SK-N-SH (cell line): Measurements from ENCODE around the gene ASXL2. TPM values are rescaled to one million over a fixed set of nuclear protein-coding genes. Genes with fewer than 3 reads are reported as not detected.

ENCODE experiments used
- CTCF ChIA-PET: fragments of 300-600, 350-600 bp; formaldehyde crosslinking; extraction: SDS; loops from one replicate; lab custom pipeline; 2021; lab: Yijun Ruan, JAX
- POLR2A ChIA-PET: fragments of 350-600 bp; sonication (Branson Sonifier 250); formaldehyde crosslinking; extraction: SDS; loops from one replicate; lab custom pipeline; 2020; ENCODE audit warnings: antibody characterized with exemption, inconsistent platforms; lab: Yijun Ruan, JAX
- DNase-seq: peaks from one replicate; pipeline ENCODE4 v3.0.0; 2012
- H2AFZ ChIP-seq: fragments of 200-600 bp; sonication (generic); 2 replicates; pipeline ENCODE4 v1.8.1; 2016; ENCODE audit warnings: antibody characterized with exemption, mild to moderate bottlenecking, low read depth
- H3F3A ChIP-seq: fragments of 200-600 bp; sonication (generic); replicated peaks from 2 replicates; pipeline ENCODE3; 2016; ENCODE audit warnings: antibody characterized with exemption, mild to moderate bottlenecking; ENCODE audit not compliant: insufficient read depth
- H3K27ac ChIP-seq, 2 experiments: fragments of 200-500 bp in 1 of 2; fragments of 200-600 bp in 1 of 2; sonication (Bioruptor generic) in 1 of 2; sonication (generic), shearing (Covaris generic) in 1 of 2; 2 replicates each; pipeline versions ENCODE4 v1.5.1 to v1.6.1; 2014 to 2016; ENCODE audit warnings: low read depth in 2 of 2, inconsistent platforms in 1 of 2, low read length in 1 of 2, mild to moderate bottlenecking in 1 of 2, mixed read lengths in 1 of 2
- H3K27me3 ChIP-seq: fragments of 200-600 bp; sonication (generic), shearing (Covaris generic); 2 replicates; pipeline ENCODE4 v1.6.1; 2016; ENCODE audit warnings: mixed run types; ENCODE audit not compliant: insufficient read depth
- H3K36me3 ChIP-seq, 2 experiments: fragments of 200-500 bp in 1 of 2; fragments of 200-600 bp in 1 of 2; sonication (Bioruptor generic) in 1 of 2; sonication (generic) in 1 of 2; replicated peaks in 1 of 2; 2 replicates each; pipeline versions ENCODE3 to v1.5.1; 2014 to 2016; ENCODE audit warnings: low read length in 1 of 2, mild to moderate bottlenecking in 1 of 2; ENCODE audit not compliant: insufficient read depth in 2 of 2, control insufficient read depth in 1 of 2
- H3K4me1 ChIP-seq, 2 experiments: fragments of 200-500 bp in 1 of 2; fragments of 200-600 bp in 1 of 2; sonication (Bioruptor generic) in 1 of 2; sonication (generic), shearing (Covaris generic) in 1 of 2; 2 replicates each; pipeline versions ENCODE4 v1.5.1 to v1.6.1; 2014 to 2016; ENCODE audit warnings: low read depth in 1 of 2, low read length in 1 of 2, mixed run types in 1 of 2; ENCODE audit not compliant: insufficient read depth in 2 of 2, control insufficient read depth in 1 of 2
- H3K4me2 ChIP-seq: fragments of 200-600 bp; sonication (generic), shearing (Covaris generic); 2 replicates; pipeline ENCODE4 v1.6.1; 2017; ENCODE audit warnings: mixed run types
- H3K4me3 ChIP-seq, 2 experiments: fragments of 200-500 bp in 1 of 2; fragments of 200-600 bp in 1 of 2; sonication (Bioruptor generic) in 1 of 2; sonication (generic), shearing (Covaris generic) in 1 of 2; 2 replicates each; pipeline versions ENCODE4 v1.5.1 to v1.8.1; 2014 to 2016; ENCODE audit warnings: low read depth in 2 of 2, inconsistent platforms in 1 of 2, low read length in 1 of 2, mild to moderate bottlenecking in 1 of 2, mixed read lengths in 1 of 2, moderate library complexity in 1 of 2
- H3K79me2 ChIP-seq: fragments of 200-600 bp; sonication (generic); 2 replicates; pipeline ENCODE4 v1.8.1; 2017; ENCODE audit warnings: mild to moderate bottlenecking; ENCODE audit not compliant: insufficient read depth
- H3K9ac ChIP-seq: fragments of 200-600 bp; sonication (generic); 2 replicates; pipeline ENCODE4 v1.6.1; 2017; ENCODE audit warnings: mixed run types
- H3K9me2 ChIP-seq: fragments of 200-600 bp; sonication (generic); 2 replicates; pipeline ENCODE4 v1.6.1; 2017; ENCODE audit warnings: mixed run types
- H3K9me3 ChIP-seq: fragments of 200-600 bp; sonication (generic); 2 replicates; pipeline ENCODE4 v1.6.1; 2017; ENCODE audit warnings: mixed run types, mild to moderate bottlenecking, moderate library complexity
- H4K20me1 ChIP-seq: fragments of 200-600 bp; sonication (generic); 2 replicates; pipeline ENCODE4 v1.6.1; 2017; ENCODE audit warnings: mild to moderate bottlenecking, mixed run types; ENCODE audit not compliant: insufficient read depth
- ELF1 ChIP-seq: IDR thresholded peaks from 2 replicates; pipeline ENCODE4 v1.4.0; 2012
- FOSL2 ChIP-seq: IDR thresholded peaks from 2 replicates; pipeline ENCODE4 v1.4.0; 2012; ENCODE audit warnings: low read depth, mild to moderate bottlenecking, moderate library complexity, borderline replicate concordance
- GABPA ChIP-seq: IDR thresholded peaks from 2 replicates; pipeline ENCODE4 v1.4.0; 2012; ENCODE audit warnings: low read depth, mild to moderate bottlenecking
- JUND ChIP-seq: IDR thresholded peaks from 2 replicates; pipeline ENCODE4 v1.4.0; 2012
- MXI1 ChIP-seq: IDR thresholded peaks from 2 replicates; pipeline ENCODE4 v1.6.1; 2012; ENCODE audit warnings: mild to moderate bottlenecking, low read depth, low read length, improper control_type of control experiment
- RCOR1 ChIP-seq: fragments of 150-350 bp; IDR thresholded peaks from 2 replicates; pipeline ENCODE4 v1.6.1; 2017; ENCODE audit warnings: antibody characterized with exemption, low read length
- RFX5 ChIP-seq: IDR thresholded peaks from 2 replicates; pipeline ENCODE4 v1.6.1; 2012; ENCODE audit warnings: mild to moderate bottlenecking, improper control_type of control experiment, low read length
- RXRA ChIP-seq: IDR thresholded peaks from 2 replicates; pipeline ENCODE4 v1.4.0; 2012; ENCODE audit warnings: low read depth, mild to moderate bottlenecking, borderline replicate concordance
- SIN3A ChIP-seq: IDR thresholded peaks from 2 replicates; pipeline ENCODE4 v1.6.1; 2012; ENCODE audit warnings: low read depth, mild to moderate bottlenecking, low read length, moderate library complexity, borderline replicate concordance
- SMC3 ChIP-seq: IDR thresholded peaks from 2 replicates; pipeline ENCODE4 v1.6.1; 2012; ENCODE audit warnings: low read depth, low read length, improper control_type of control experiment
- TEAD4 ChIP-seq: IDR thresholded peaks from 2 replicates; pipeline ENCODE4 v1.4.0; 2012; ENCODE audit warnings: mild to moderate bottlenecking, borderline replicate concordance; ENCODE audit not compliant: insufficient read depth
- YY1 ChIP-seq: IDR thresholded peaks from 2 replicates; pipeline ENCODE4 v1.4.0; 2012; ENCODE audit warnings: low read depth, mild to moderate bottlenecking
- WGBS: methylation state at CpG from one replicate; pipeline ENCODE4 v1.1.6; 2017; ENCODE audit warnings: low lambda C conversion rate; 5-methylcytosine and 5-hydroxymethylcytosine counted together
- polyA plus RNA-seq, 3 experiments: library from polyadenylated mRNA; depleted of rRNA; stranded (reverse); fragments of >200 nt; gene quantifications; 2 replicates each; pipeline ENCODE4 v1.2.3, GENCODE V29; 2012
- TF ChIP-seq, protein P1 (sequence below): IDR thresholded peaks from 2 replicates; pipeline ENCODE4; 2012
- TF ChIP-seq, protein P2 (sequence below): IDR thresholded peaks from 2 replicates; pipeline ENCODE4 v1.4.0; 2012; ENCODE audit warnings: low read depth
- TF ChIP-seq, protein P3 (sequence below): fragments of 150-350 bp; IDR thresholded peaks from 2 replicates; pipeline ENCODE4 v1.6.1; 2017; ENCODE audit warnings: antibody characterized with exemption, low read length, low read depth, borderline replicate concordance

Gene ASXL2
- polyA plus RNA-seq, 1 of the 3 experiments (the other 2 are of a cell fraction): 4.8 TPM

DNA sequence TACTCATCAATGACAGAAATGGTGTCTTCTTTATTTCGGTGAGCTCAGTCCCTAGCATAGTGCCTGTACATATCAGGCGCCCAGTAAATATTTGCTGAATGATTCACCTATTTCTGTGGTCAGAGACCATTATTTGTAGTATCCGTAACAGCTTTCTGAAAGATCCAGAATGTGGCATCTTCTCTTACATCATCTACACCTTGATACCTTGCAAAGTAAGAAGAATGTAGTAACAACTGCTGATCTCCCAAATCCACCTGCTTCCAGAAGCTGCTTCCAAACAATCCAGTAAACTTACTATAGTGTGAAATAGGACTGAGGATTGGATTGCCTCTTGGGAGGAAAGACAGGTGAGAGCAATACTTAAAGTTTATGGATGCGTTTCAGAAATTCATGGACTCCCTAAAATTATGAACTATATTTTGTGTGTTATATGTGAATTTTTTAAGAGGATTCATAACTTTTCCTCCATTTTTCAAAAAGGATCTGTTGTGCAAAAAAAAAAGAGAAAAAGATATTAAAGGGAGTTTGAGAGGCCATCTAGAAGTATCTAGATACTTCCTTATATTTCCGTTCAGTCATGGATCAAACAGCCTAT, 945 bp upstream of the ASXL2 start:
- Histone ChIP-seq H3K27ac (peak overlapping the region; percentile 89 to 90), H3K36me3 (no peaks in the 10 kb centered on the region), H3K9ac (peak overlapping the region; percentile 61; the same call in 1 of the 2 replicates), H3K4me3 (peak overlapping the region; percentile 45 to 96), H3K27me3 (no peaks in the 10 kb centered on the region), H3K4me1 (peaks cover 8 to 16% of the 10 kb centered on the region in 2 experiments; a peak in 3 of 4 replicates), H3K9me3 (no peaks in the 10 kb centered on the region), H2AFZ (peak overlapping the region; percentile 86), H4K20me1 (peaks cover 18% of the 10 kb centered on the region)
- 58% methylated on average over 5 of the region's 5 CpGs for WGBS
- no peak for DNase-seq
- POLR2A ChIA-PET: interaction anchor here (0.7 to 1.6 kb wide), 11 partner anchors 9 to 294 kb away, joined by 3 to 7 read pairs (median 4); partner anchors contain the start of gene GAREM2
- TF ChIP-seq, protein P1, sequence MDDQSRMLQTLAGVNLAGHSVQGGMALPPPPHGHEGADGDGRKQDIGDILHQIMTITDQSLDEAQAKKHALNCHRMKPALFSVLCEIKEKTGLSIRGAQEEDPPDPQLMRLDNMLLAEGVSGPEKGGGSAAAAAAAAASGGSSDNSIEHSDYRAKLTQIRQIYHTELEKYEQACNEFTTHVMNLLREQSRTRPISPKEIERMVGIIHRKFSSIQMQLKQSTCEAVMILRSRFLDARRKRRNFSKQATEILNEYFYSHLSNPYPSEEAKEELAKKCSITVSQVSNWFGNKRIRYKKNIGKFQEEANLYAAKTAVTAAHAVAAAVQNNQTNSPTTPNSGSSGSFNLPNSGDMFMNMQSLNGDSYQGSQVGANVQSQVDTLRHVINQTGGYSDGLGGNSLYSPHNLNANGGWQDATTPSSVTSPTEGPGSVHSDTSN: peak; percentile 23; the same call in 1 of the 2 replicates
- TF ChIP-seq TEAD4: 0 out of 2 replicates have a peak, but pooled peaks have one; percentile 9
- peak; percentile 46; the same call in 1 of the 2 replicates for TF ChIP-seq JUND
- 0 out of 2 replicates have a peak, but pooled peaks have one; percentile 3 for TF ChIP-seq YY1
- no peak for TF ChIP-seq SMC3
- TF ChIP-seq RFX5: no peak
- TF ChIP-seq FOSL2: peak; percentile 39; the same call in 1 of the 2 replicates
- TF ChIP-seq RXRA: no peak
- TF ChIP-seq, all 33 proteins: peak for 5
- H3K79me2 ChIP-seq: peaks cover 38% of the 10 kb centered on the region
- H3K4me2 ChIP-seq: peak overlapping the region; percentile 80
- peaks cover 15% of the 10 kb centered on the region for H3F3A ChIP-seq
- no peaks in the 10 kb centered on the region for H3K9me2 ChIP-seq
- CTCF ChIA-PET: interaction anchor here (0.8 to 1.5 kb wide), 5 partner anchors 9 to 39 kb away, joined by 3 to 9 read pairs (median 4); no protein-coding TSS in a partner anchor

DNA sequence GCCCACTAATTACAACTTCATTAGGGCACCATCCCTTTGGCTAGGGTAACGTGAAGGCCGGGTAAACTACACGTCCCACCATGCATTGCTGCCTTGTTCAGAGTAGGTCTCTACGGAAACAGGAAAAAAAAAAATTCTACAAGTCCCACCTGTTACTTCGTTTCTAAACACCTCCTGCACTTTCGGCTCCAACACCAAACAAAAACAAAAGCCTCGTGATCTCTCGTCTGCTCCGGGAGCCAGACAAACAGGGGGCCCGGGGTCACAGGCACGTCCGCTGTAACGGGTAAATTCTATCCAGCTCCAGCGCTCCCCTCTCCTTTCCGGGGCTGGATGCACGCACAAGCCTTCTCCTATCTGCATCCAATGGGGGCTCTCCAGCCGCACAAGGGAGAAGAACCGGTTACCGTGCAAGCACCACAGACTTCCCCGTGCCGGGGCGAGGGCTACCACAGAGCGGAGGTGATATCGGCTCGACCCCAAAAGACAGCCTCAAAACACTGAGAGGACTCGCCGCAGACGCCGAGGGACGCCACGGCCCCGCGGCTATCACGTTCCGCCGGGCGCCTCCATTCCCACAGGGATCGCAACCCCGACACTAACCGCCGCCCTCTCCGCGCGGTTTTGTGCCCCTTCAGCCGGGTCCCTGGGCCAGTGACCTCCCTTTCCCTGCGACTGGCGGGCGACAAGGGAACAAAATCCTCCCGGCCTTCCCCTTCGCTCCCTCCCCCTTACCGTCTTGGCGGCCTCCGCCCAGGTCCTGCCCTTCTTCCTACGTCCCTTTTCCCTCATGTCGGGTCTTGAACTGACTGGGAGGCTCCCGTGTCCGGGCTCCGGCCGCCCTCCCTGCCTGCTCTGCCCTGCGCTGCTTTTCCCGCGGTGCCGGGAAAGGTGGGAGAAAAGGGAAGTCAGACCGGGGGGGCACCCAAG, 591 bp downstream of the ASXL2 start:
- Histone ChIP-seq H3K4me2 (peak overlapping the region; percentile 80), H3K27ac (peak overlapping the region; percentile 90 to 91), H3K79me2 (peaks cover 53% of the 10 kb centered on the region), H3K4me3 (peak overlapping the region; percentile 96 to 97), H3K4me1 (peaks cover 8 to 16% of the 10 kb centered on the region in 2 experiments; a peak in 3 of 4 replicates), H3K9me3 (no peaks in the 10 kb centered on the region), H3K9ac (peak overlapping the region; percentile 95), H3K36me3 (peaks cover 0 to 8% of the 10 kb centered on the region in 2 experiments), H2AFZ (peak overlapping the region; percentile 94), H4K20me1 (peaks cover 24% of the 10 kb centered on the region), H3K27me3 (no peaks in the 10 kb centered on the region), H3K9me2 (no peaks in the 10 kb centered on the region), H3F3A (peaks cover 15% of the 10 kb centered on the region)
- peak; percentile 77 for DNase-seq
- WGBS: 1% methylated on average over 45 of the region's 64 CpGs
- POLR2A ChIA-PET: interaction anchor here (0.5 to 1.6 kb wide), 12 partner anchors 11 to 1387 kb away, joined by 3 to 7 read pairs (median 4); partner anchors contain the start of gene GAREM2
- CTCF ChIA-PET: interaction anchor here (1.0 to 1.5 kb wide), 4 partner anchors 13 to 93 kb away, joined by 3 to 9 read pairs (median 4); no protein-coding TSS in a partner anchor
- TF ChIP-seq GABPA (peak; percentile 66), SIN3A (no peak), YY1 (no peak), ELF1 (peak; percentile 59; the same call in 1 of the 2 replicates), MXI1 (peak; percentile 82), RCOR1 (0 out of 2 replicates have a peak, but pooled peaks have one; percentile 8)
- TF ChIP-seq, protein P1: 0 out of 2 replicates have a peak, but pooled peaks have one; percentile 2
- TF ChIP-seq, protein P2, sequence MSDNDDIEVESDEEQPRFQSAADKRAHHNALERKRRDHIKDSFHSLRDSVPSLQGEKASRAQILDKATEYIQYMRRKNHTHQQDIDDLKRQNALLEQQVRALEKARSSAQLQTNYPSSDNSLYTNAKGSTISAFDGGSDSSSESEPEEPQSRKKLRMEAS: 0 out of 2 replicates have a peak, but pooled peaks have one; percentile 43
- TF ChIP-seq, protein P3, sequence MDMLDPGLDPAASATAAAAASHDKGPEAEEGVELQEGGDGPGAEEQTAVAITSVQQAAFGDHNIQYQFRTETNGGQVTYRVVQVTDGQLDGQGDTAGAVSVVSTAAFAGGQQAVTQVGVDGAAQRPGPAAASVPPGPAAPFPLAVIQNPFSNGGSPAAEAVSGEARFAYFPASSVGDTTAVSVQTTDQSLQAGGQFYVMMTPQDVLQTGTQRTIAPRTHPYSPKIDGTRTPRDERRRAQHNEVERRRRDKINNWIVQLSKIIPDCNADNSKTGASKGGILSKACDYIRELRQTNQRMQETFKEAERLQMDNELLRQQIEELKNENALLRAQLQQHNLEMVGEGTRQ: no peak
